HG03060 (cell line): ENCODE results near the gene CFAP61.

Experiments used
- ATAC-seq: cut with Tn5 transposase; IDR thresholded peaks from one replicate; pipeline ENCODE4 v1.9.1; 2021; ENCODE audit warnings: low read depth, moderate number of reproducible peaks; ENCODE audit not compliant: unreplicated experiment

The CFAP61 gene

GRCh38 chr20:20148779-20149178 is 96.4 kb downstream of the CFAP61 start:
- ATAC-seq = no peak

GRCh38 chr20:20150241-20150640 is 97.9 kb downstream of the CFAP61 start:
- no peak for ATAC-seq

GRCh38 chr20:20160520-20160919 is 108.2 kb downstream of the CFAP61 start:
- no peak for ATAC-seq

- ATAC-seq = no peak
Measured at GRCh38 chr20:20161611-20162010, 109.3 kb downstream of the CFAP61 start.

GRCh38 chr20:20167698-20168097 is 115.4 kb downstream of the CFAP61 start:
- ATAC-seq = no peak

- ATAC-seq = no peak
Measured at GRCh38 chr20:20173254-20173653, 120.9 kb downstream of the CFAP61 start.

- no peak for ATAC-seq
Measured at GRCh38 chr20:20174089-20174835, 121.9 kb downstream of the CFAP61 start.

- no peak for ATAC-seq
Measured at GRCh38 chr20:20181322-20181721, 129.0 kb downstream of the CFAP61 start.

- no peak for ATAC-seq
Measured at GRCh38 chr20:20184149-20184548, 131.8 kb downstream of the CFAP61 start.

GRCh38 chr20:20184706-20185105 is 132.4 kb downstream of the CFAP61 start:
- no peak for ATAC-seq

GRCh38 chr20:20188647-20189046 is 136.3 kb downstream of the CFAP61 start:
- ATAC-seq = no peak

- no peak for ATAC-seq
Measured at GRCh38 chr20:20192366-20192765, 140.0 kb downstream of the CFAP61 start.

- ATAC-seq = no peak
Measured at GRCh38 chr20:20195021-20195705, 142.8 kb downstream of the CFAP61 start.

GRCh38 chr20:20196610-20197009 is 144.3 kb downstream of the CFAP61 start:
- ATAC-seq = no peak

GRCh38 chr20:20198011-20198410 is 145.7 kb downstream of the CFAP61 start:
- ATAC-seq = no peak

GRCh38 chr20:20199361-20200160 is 147.2 kb downstream of the CFAP61 start:
- no peak for ATAC-seq

- ATAC-seq = no peak
Measured at GRCh38 chr20:20201124-20201523, 148.8 kb downstream of the CFAP61 start.

GRCh38 chr20:20201639-20202038 is 149.3 kb downstream of the CFAP61 start:
- ATAC-seq = no peak

- no peak for ATAC-seq
Measured at GRCh38 chr20:20202768-20203167, 150.4 kb downstream of the CFAP61 start.

- no peak for ATAC-seq
Measured at GRCh38 chr20:20203784-20204183, 151.5 kb downstream of the CFAP61 start.

GRCh38 chr20:20204256-20204655 is 151.9 kb downstream of the CFAP61 start:
- ATAC-seq = no peak
